Neural cell (in vitro differentiated cells): ENCODE data around the gene FAM89A.

ENCODE experiments used
- EP300 ChIP-seq: fragments of 450-650 bp; conservative IDR thresholded peaks from 2 replicates; pipeline ENCODE4 v1.6.1; 2014; ENCODE audit warnings: antibody characterized with exemption, mild to moderate bottlenecking, moderate library complexity; ENCODE audit not compliant: poor library complexity, severe bottlenecking
- EZH2 ChIP-seq: fragments of 200-600, 300-800 bp; shearing (Covaris generic), sonication (generic); IDR thresholded peaks from 2 replicates; pipeline ENCODE4 v1.6.1; 2014; ENCODE audit warnings: antibody characterized with exemption, low read length, borderline replicate concordance, mild to moderate bottlenecking; ENCODE audit not compliant: insufficient read depth, poor library complexity, severe bottlenecking
- MXI1 ChIP-seq: fragments of 450-650 bp; conservative IDR thresholded peaks from 2 replicates; pipeline ENCODE4 v1.6.1; 2014; ENCODE audit warnings: antibody characterized with exemption, mild to moderate bottlenecking; ENCODE audit not compliant: poor library complexity, severe bottlenecking
- POLR2AphosphoS5 ChIP-seq: IDR thresholded peaks from 2 replicates; pipeline ENCODE4 v1.6.1; 2012
- RAD21 ChIP-seq: fragments of 450-650 bp; conservative IDR thresholded peaks from 2 replicates; pipeline ENCODE4 v1.6.1; 2014; ENCODE audit warnings: antibody characterized with exemption, mild to moderate bottlenecking, moderate library complexity
- TF ChIP-seq, protein P1 (sequence below): fragments of 450-650 bp; IDR thresholded peaks from 2 replicates; pipeline ENCODE4 v1.5.1; 2014; ENCODE audit warnings: antibody characterized with exemption, mild to moderate bottlenecking, moderate library complexity; ENCODE audit not compliant: poor library complexity, severe bottlenecking
- TF ChIP-seq, protein P2 (sequence below): IDR thresholded peaks from 2 replicates; pipeline ENCODE4 v1.6.1; 2012; ENCODE audit warnings: borderline replicate concordance

DNA sequence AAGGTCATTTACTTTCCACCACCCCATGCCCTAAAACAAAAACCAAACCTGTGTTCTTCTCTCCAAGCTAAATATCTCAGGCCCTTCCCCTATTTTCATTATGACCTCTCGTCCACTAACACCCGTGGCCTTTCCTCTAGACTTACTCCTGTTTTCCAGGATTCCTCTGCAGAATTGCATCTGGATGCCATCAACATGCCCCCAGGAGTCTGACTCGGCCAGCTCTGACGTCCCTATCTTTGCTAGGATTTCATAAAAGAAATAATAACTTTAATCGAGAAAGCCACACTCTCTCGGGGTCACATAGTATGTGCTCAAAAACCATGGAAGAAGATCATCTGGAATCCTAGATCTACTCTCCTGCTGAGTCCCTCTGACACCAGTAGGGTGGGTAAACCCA is 13.5 kb downstream of the FAM89A start:
- no peak for TF ChIP-seq RAD21
- TF ChIP-seq, protein P1, sequence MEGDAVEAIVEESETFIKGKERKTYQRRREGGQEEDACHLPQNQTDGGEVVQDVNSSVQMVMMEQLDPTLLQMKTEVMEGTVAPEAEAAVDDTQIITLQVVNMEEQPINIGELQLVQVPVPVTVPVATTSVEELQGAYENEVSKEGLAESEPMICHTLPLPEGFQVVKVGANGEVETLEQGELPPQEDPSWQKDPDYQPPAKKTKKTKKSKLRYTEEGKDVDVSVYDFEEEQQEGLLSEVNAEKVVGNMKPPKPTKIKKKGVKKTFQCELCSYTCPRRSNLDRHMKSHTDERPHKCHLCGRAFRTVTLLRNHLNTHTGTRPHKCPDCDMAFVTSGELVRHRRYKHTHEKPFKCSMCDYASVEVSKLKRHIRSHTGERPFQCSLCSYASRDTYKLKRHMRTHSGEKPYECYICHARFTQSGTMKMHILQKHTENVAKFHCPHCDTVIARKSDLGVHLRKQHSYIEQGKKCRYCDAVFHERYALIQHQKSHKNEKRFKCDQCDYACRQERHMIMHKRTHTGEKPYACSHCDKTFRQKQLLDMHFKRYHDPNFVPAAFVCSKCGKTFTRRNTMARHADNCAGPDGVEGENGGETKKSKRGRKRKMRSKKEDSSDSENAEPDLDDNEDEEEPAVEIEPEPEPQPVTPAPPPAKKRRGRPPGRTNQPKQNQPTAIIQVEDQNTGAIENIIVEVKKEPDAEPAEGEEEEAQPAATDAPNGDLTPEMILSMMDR, result no peak
- no peak for TF ChIP-seq POLR2AphosphoS5
- TF ChIP-seq EZH2, result no peak
- TF ChIP-seq, protein P2, sequence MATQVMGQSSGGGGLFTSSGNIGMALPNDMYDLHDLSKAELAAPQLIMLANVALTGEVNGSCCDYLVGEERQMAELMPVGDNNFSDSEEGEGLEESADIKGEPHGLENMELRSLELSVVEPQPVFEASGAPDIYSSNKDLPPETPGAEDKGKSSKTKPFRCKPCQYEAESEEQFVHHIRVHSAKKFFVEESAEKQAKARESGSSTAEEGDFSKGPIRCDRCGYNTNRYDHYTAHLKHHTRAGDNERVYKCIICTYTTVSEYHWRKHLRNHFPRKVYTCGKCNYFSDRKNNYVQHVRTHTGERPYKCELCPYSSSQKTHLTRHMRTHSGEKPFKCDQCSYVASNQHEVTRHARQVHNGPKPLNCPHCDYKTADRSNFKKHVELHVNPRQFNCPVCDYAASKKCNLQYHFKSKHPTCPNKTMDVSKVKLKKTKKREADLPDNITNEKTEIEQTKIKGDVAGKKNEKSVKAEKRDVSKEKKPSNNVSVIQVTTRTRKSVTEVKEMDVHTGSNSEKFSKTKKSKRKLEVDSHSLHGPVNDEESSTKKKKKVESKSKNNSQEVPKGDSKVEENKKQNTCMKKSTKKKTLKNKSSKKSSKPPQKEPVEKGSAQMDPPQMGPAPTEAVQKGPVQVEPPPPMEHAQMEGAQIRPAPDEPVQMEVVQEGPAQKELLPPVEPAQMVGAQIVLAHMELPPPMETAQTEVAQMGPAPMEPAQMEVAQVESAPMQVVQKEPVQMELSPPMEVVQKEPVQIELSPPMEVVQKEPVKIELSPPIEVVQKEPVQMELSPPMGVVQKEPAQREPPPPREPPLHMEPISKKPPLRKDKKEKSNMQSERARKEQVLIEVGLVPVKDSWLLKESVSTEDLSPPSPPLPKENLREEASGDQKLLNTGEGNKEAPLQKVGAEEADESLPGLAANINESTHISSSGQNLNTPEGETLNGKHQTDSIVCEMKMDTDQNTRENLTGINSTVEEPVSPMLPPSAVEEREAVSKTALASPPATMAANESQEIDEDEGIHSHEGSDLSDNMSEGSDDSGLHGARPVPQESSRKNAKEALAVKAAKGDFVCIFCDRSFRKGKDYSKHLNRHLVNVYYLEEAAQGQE, result no peak
- no peak for TF ChIP-seq MXI1
- no peak for TF ChIP-seq EP300
